ENCODE data around the gene PTMS. TPM values are rescaled to one million over a fixed set of nuclear protein-coding genes. Genes with fewer than 3 reads are reported as not detected.
A peak's percentile ranks its signal among the peaks of the same experiment; 100 is the strongest.

The PTMS gene
- polyA plus RNA-seq, 4 donors: 34.0 to 204 (median 122) TPM

GRCh38 chr12:6775185-6776174, 9.3 kb downstream of the PTMS start:
- Histone ChIP-seq H3K36me3 (ENCODE audit: control insufficient read depth in 3 of 3, insufficient read depth in 2 of 3, low read depth in 1 of 3, low read length in 3 of 3) (peaks cover 0 to 27% (median under 1%) of the 10 kb centered on the region in 3 donors), H3K4me3 (ENCODE audit: low read depth in 1 of 3, low read length in 3 of 3) (no peak overlapping the region), H3K27me3 (ENCODE audit: control insufficient read depth in 3 of 3, insufficient read depth in 3 of 3, low read length in 3 of 3) (peaks cover 0 to 24% (median 3%) of the 10 kb centered on the region in 3 donors), H3K4me1 (ENCODE audit: control insufficient read depth in 3 of 3, insufficient read depth in 2 of 3, low read depth in 1 of 3, low read length in 2 of 3) (peaks cover 0 to 35% (median 0%) of the 10 kb centered on the region in 3 donors), H3K9me3 (ENCODE audit: control insufficient read depth in 2 of 2, insufficient read depth in 1 of 2, low read depth in 1 of 2, low read length in 1 of 2) (no peaks in the 10 kb centered on the region), H3K27ac (ENCODE audit: low read depth in 1 of 3, low read length in 2 of 3) (peak overlapping the region in 2 of 3 donors; percentile 12 to 22)
- DNase-seq: no peak
- FAIRE-seq: no peak
- 39 to 62% (median 43%) methylated on average over 16 of the region's 16 CpGs for WGBS, 3 donors

GRCh38 chr12:6777386-6777785, 11.2 kb downstream of the PTMS start:
- Histone ChIP-seq H3K27me3 (ENCODE audit: control insufficient read depth in 3 of 3, insufficient read depth in 3 of 3, low read length in 3 of 3) (peaks cover 0 to 24% (median 3%) of the 10 kb centered on the region in 3 donors), H3K4me1 (ENCODE audit: control insufficient read depth in 3 of 3, insufficient read depth in 2 of 3, low read depth in 1 of 3, low read length in 2 of 3) (peaks cover 0 to 40% (median 0%) of the 10 kb centered on the region in 3 donors), H3K9me3 (ENCODE audit: control insufficient read depth in 2 of 2, insufficient read depth in 1 of 2, low read depth in 1 of 2, low read length in 1 of 2) (no peaks in the 10 kb centered on the region), H3K4me3 (ENCODE audit: low read depth in 1 of 3, low read length in 3 of 3) (no peak overlapping the region), H3K27ac (ENCODE audit: low read depth in 1 of 3, low read length in 2 of 3) (no peak overlapping the region), H3K36me3 (ENCODE audit: control insufficient read depth in 3 of 3, insufficient read depth in 2 of 3, low read depth in 1 of 3, low read length in 3 of 3) (peaks cover 0 to 15% (median 0%) of the 10 kb centered on the region in 3 donors)
- DNase-seq (no peak), FAIRE-seq (no peak)
- 90 to 98% (median 91%) methylated on average over 5 of the region's 5 CpGs for WGBS, 3 donors

GRCh38 chr12:6778217-6778573, 12.0 kb downstream of the PTMS start:
- peak overlapping the region in 1 of 3 donors; percentile 29 for H3K4me3 ChIP-seq (ENCODE audit: low read depth in 1 of 3, low read length in 3 of 3)
- FAIRE-seq (no peak), DNase-seq (no peak)
- peaks cover 0 to 15% (median 0%) of the 10 kb centered on the region in 3 donors for H3K36me3 ChIP-seq (ENCODE audit: control insufficient read depth in 3 of 3, insufficient read depth in 2 of 3, low read depth in 1 of 3, low read length in 3 of 3)
- H3K27ac ChIP-seq (ENCODE audit: low read depth in 1 of 3, low read length in 2 of 3): peak overlapping the region in 2 of 3 donors; percentile 10 to 50
- H3K4me1 ChIP-seq (ENCODE audit: control insufficient read depth in 3 of 3, insufficient read depth in 2 of 3, low read depth in 1 of 3, low read length in 2 of 3): peaks cover 0 to 40% (median 0%) of the 10 kb centered on the region in 3 donors
- 27 to 59% (median 33%) methylated on average over 14 of the region's 14 CpGs for WGBS, 3 donors
- peaks cover 0 to 17% (median 3%) of the 10 kb centered on the region in 3 donors for H3K27me3 ChIP-seq (ENCODE audit: control insufficient read depth in 3 of 3, insufficient read depth in 3 of 3, low read length in 3 of 3)
- no peaks in the 10 kb centered on the region for H3K9me3 ChIP-seq (ENCODE audit: control insufficient read depth in 2 of 2, insufficient read depth in 1 of 2, low read depth in 1 of 2, low read length in 1 of 2)

- H3K27me3 ChIP-seq (ENCODE audit: control insufficient read depth in 3 of 3, insufficient read depth in 3 of 3, low read length in 3 of 3): peaks cover 0 to 13% (median 3%) of the 10 kb centered on the region in 3 donors
- H3K27ac ChIP-seq (ENCODE audit: low read depth in 1 of 3, low read length in 2 of 3): peak overlapping the region; percentile 17 to 50 (median 27)
- peak; percentile 96 for DNase-seq
- H3K36me3 ChIP-seq (ENCODE audit: control insufficient read depth in 3 of 3, insufficient read depth in 2 of 3, low read depth in 1 of 3, low read length in 3 of 3): peaks cover 0 to 15% (median 0%) of the 10 kb centered on the region in 3 donors
- no peak for FAIRE-seq
- no peaks in the 10 kb centered on the region for H3K9me3 ChIP-seq (ENCODE audit: control insufficient read depth in 2 of 2, insufficient read depth in 1 of 2, low read depth in 1 of 2, low read length in 1 of 2)
- H3K4me1 ChIP-seq (ENCODE audit: control insufficient read depth in 3 of 3, insufficient read depth in 2 of 3, low read depth in 1 of 3, low read length in 2 of 3): peaks cover 0 to 40% (median 0%) of the 10 kb centered on the region in 3 donors
- peak overlapping the region in 2 of 3 donors; percentile 23 to 29 for H3K4me3 ChIP-seq (ENCODE audit: low read depth in 1 of 3, low read length in 3 of 3)
- 1 to 5% (median 4%) methylated on average over 35 of the region's 35 CpGs for WGBS, 3 donors
Measured at GRCh38 chr12:6778574-6779550, 12.7 kb downstream of the PTMS start.

- H3K36me3 ChIP-seq (ENCODE audit: control insufficient read depth in 3 of 3, insufficient read depth in 2 of 3, low read depth in 1 of 3, low read length in 3 of 3): peaks cover 0 to 10% (median 0%) of the 10 kb centered on the region in 3 donors
- peaks cover 0 to 40% (median 0%) of the 10 kb centered on the region in 3 donors for H3K4me1 ChIP-seq (ENCODE audit: control insufficient read depth in 3 of 3, insufficient read depth in 2 of 3, low read depth in 1 of 3, low read length in 2 of 3)
- H3K27ac ChIP-seq (ENCODE audit: low read depth in 1 of 3, low read length in 2 of 3): peak overlapping the region; percentile 17 to 30 (median 27)
- FAIRE-seq (no peak), DNase-seq (peak; percentile 67 to 68)
- 39 to 68% (median 51%) methylated on average over 6 of the region's 6 CpGs for WGBS, 3 donors
- no peaks in the 10 kb centered on the region for H3K9me3 ChIP-seq (ENCODE audit: control insufficient read depth in 2 of 2, insufficient read depth in 1 of 2, low read depth in 1 of 2, low read length in 1 of 2)
- peaks cover 0 to 6% (median 0%) of the 10 kb centered on the region in 3 donors for H3K27me3 ChIP-seq (ENCODE audit: control insufficient read depth in 3 of 3, insufficient read depth in 3 of 3, low read length in 3 of 3)
- H3K4me3 ChIP-seq (ENCODE audit: low read depth in 1 of 3, low read length in 3 of 3): no peak overlapping the region
Measured at GRCh38 chr12:6779708-6780432, 13.7 kb downstream of the PTMS start.

GRCh38 chr12:6780573-6780972, 14.4 kb downstream of the PTMS start:
- Histone ChIP-seq H3K27me3 (ENCODE audit: control insufficient read depth in 3 of 3, insufficient read depth in 3 of 3, low read length in 3 of 3) (peaks cover 0 to 6% (median 0%) of the 10 kb centered on the region in 3 donors), H3K4me3 (ENCODE audit: low read depth in 1 of 3, low read length in 3 of 3) (no peak overlapping the region), H3K36me3 (ENCODE audit: control insufficient read depth in 3 of 3, insufficient read depth in 2 of 3, low read depth in 1 of 3, low read length in 3 of 3) (peaks cover 0 to 3% (median 0%) of the 10 kb centered on the region in 3 donors), H3K27ac (ENCODE audit: low read depth in 1 of 3, low read length in 2 of 3) (peak overlapping the region in 1 of 3 donors; percentile 22), H3K9me3 (ENCODE audit: control insufficient read depth in 2 of 2, insufficient read depth in 1 of 2, low read depth in 1 of 2, low read length in 1 of 2) (no peaks in the 10 kb centered on the region), H3K4me1 (ENCODE audit: control insufficient read depth in 3 of 3, insufficient read depth in 2 of 3, low read depth in 1 of 3, low read length in 2 of 3) (peaks cover 0 to 35% (median 0%) of the 10 kb centered on the region in 3 donors)
- 57 to 83% (median 74%) methylated on average over 6 of the region's 6 CpGs for WGBS, 3 donors
- no peak for DNase-seq
- FAIRE-seq: no peak

- H3K27ac ChIP-seq (ENCODE audit: low read depth in 1 of 3, low read length in 2 of 3): no peak overlapping the region
- no peak overlapping the region for H3K4me3 ChIP-seq (ENCODE audit: low read depth in 1 of 3, low read length in 3 of 3)
- WGBS, 3 donors: 76 to 83% (median 77%) methylated on average over 6 of the region's 6 CpGs
- no peak for FAIRE-seq
- no peaks in the 10 kb centered on the region for H3K9me3 ChIP-seq (ENCODE audit: control insufficient read depth in 2 of 2, insufficient read depth in 1 of 2, low read depth in 1 of 2, low read length in 1 of 2)
- DNase-seq: no peak
- peaks cover 0 to 3% (median 0%) of the 10 kb centered on the region in 3 donors for H3K36me3 ChIP-seq (ENCODE audit: control insufficient read depth in 3 of 3, insufficient read depth in 2 of 3, low read depth in 1 of 3, low read length in 3 of 3)
- peaks cover 0 to 27% (median 0%) of the 10 kb centered on the region in 3 donors for H3K4me1 ChIP-seq (ENCODE audit: control insufficient read depth in 3 of 3, insufficient read depth in 2 of 3, low read depth in 1 of 3, low read length in 2 of 3)
- peaks cover 0 to 6% (median 0%) of the 10 kb centered on the region in 3 donors for H3K27me3 ChIP-seq (ENCODE audit: control insufficient read depth in 3 of 3, insufficient read depth in 3 of 3, low read length in 3 of 3)
Measured at GRCh38 chr12:6782119-6782518, 16.0 kb downstream of the PTMS start.

Measured in small intestine (tissue), 7 donors.